Activated CD4-positive, alpha-beta T cell treated with anti-CD3 and anti-CD28 coated beads for 1 hour (primary cell): ENCODE measurements around the gene RGL4.

Source experiments
- DNase-seq: peaks from one replicate; pipeline ENCODE4 v3.0.0-alpha.2; 2020

RGL4 gene

GRCh38 chr22:23745791-23746190 lies 55.0 kb downstream of the RGL4 start:
- no peak for DNase-seq
